Tibial nerve (tissue), 4 donors: ENCODE results near the gene FOXF2.

Experiments used
- CTCF ChIP-seq, 5 experiments: fragments of 200-600 bp in 3 of 5; fragments of 450-650 bp in 2 of 5; sonication (generic) in 3 of 5; IDR thresholded peaks; one replicate each; pipeline ENCODE4 v1.5.1; 2016 to 2019; ENCODE audit warnings: antibody characterized with exemption in 5 of 5, mild to moderate bottlenecking in 3 of 5, moderate library complexity in 2 of 5
- EP300 ChIP-seq, 2 donors: sonication (generic); formaldehyde crosslinking; IDR thresholded peaks; one replicate each; pipeline ENCODE4 v1.6.1; 2017; ENCODE audit warnings: antibody characterized with exemption in 2 of 2, mild to moderate bottlenecking in 1 of 2
- POLR2A ChIP-seq, 2 donors: fragments of 450-650 bp; IDR thresholded peaks; one replicate each; pipeline ENCODE4 v1.6.1; 2017; ENCODE audit warnings: antibody characterized with exemption in 2 of 2, mild to moderate bottlenecking in 2 of 2, moderate library complexity in 2 of 2

- no peak for TF ChIP-seq POLR2A (IDR thresholded peaks at IDR 0.05)
- TF ChIP-seq CTCF (IDR thresholded peaks at IDR 0.05) = no peak
- no peak for TF ChIP-seq EP300 (IDR thresholded peaks at IDR 0.05)
Measured at GRCh38 chr6:1365686-1366085, 23.7 kb upstream of the FOXF2 start.
